CD14-positive monocyte (primary cell): Measurements from ENCODE around the gene CD2AP. TPM values are rescaled to one million over a fixed set of nuclear protein-coding genes. Genes with fewer than 3 reads are reported as not detected.

Experiments used
- DNase-seq, 3 donors: peaks; one replicate each; pipeline ENCODE4 v3.0.0-alpha.2; 2011 to 2022
- H2AFZ ChIP-seq: 2 replicates; pipeline ENCODE4 v1.6.0; 2012; ENCODE audit warnings: mild to moderate bottlenecking, low read depth, low read length, inconsistent platforms; ENCODE audit not compliant: insufficient read depth, poor library complexity, severe bottlenecking
- H3K27ac ChIP-seq, 2 donors: 1 replicate in 1 of 2; 2 replicates in 1 of 2; pipeline ENCODE4 v1.5.1; 2012 to 2013; ENCODE audit warnings: low read length in 2 of 2, control low read depth in 1 of 2, inconsistent platforms in 1 of 2, low read depth in 1 of 2, mild to moderate bottlenecking in 1 of 2
- H3K27me3 ChIP-seq, 2 donors: one replicate each; pipeline versions ENCODE4 v1.6.0 to v1.6.1; 2011 to 2013; ENCODE audit warnings: low read length in 2 of 2; ENCODE audit not compliant: control insufficient read depth in 2 of 2, insufficient read depth in 2 of 2
- H3K36me3 ChIP-seq, 2 donors: replicated peaks in 1 of 2; 1 replicate in 1 of 2; 2 replicates in 1 of 2; pipeline versions ENCODE4 v1.5.1 to v1.6.1; 2012 to 2013; ENCODE audit warnings: low read length in 2 of 2, control low read depth in 1 of 2, inconsistent platforms in 1 of 2, mild to moderate bottlenecking in 1 of 2; ENCODE audit not compliant: insufficient read depth in 2 of 2, control insufficient read depth in 1 of 2
- H3K4me1 ChIP-seq, 2 donors: 1 replicate in 1 of 2; 2 replicates in 1 of 2; pipeline versions ENCODE4 v1.5.1 to v1.6.1; 2012 to 2013; ENCODE audit warnings: low read length in 2 of 2, control low read depth in 1 of 2, inconsistent platforms in 1 of 2, mild to moderate bottlenecking in 1 of 2, moderate library complexity in 1 of 2; ENCODE audit not compliant: insufficient read depth in 2 of 2, control insufficient read depth in 1 of 2
- H3K4me2 ChIP-seq: replicated peaks from 2 replicates; pipeline ENCODE3; 2012; ENCODE audit warnings: low read length, moderate library complexity, mild to moderate bottlenecking; ENCODE audit not compliant: poor library complexity, severe bottlenecking; ENCODE audit errors: extremely low read depth
- H3K4me3 ChIP-seq, 3 experiments: fragments of 200-600 bp in 1 of 3; sonication (generic) in 1 of 3; replicated peaks in 1 of 3; 1 replicate in 2 of 3; 2 replicates in 1 of 3; pipeline ENCODE4 v1.5.1; 2011 to 2013; ENCODE audit warnings: low read length in 3 of 3, mild to moderate bottlenecking in 3 of 3, control low read depth in 2 of 3, low read depth in 2 of 3, inconsistent platforms in 1 of 3, moderate library complexity in 1 of 3
- H3K79me2 ChIP-seq: 2 replicates; pipeline ENCODE4 v1.6.0; 2012; ENCODE audit warnings: mild to moderate bottlenecking, control low read depth, inconsistent platforms, low read length, moderate library complexity; ENCODE audit not compliant: insufficient read depth
- H3K9ac ChIP-seq: 2 replicates; pipeline ENCODE4 v1.6.0; 2017; ENCODE audit warnings: low read length, mild to moderate bottlenecking; ENCODE audit not compliant: insufficient read depth, poor library complexity, severe bottlenecking
- H3K9me3 ChIP-seq, 2 donors: replicated peaks in 1 of 2; 1 replicate in 1 of 2; 2 replicates in 1 of 2; pipeline versions ENCODE4 v1.5.1 to v1.6.1; 2012 to 2013; ENCODE audit warnings: low read length in 2 of 2, control low read depth in 1 of 2; ENCODE audit not compliant: control insufficient read depth in 1 of 2, insufficient read depth in 1 of 2
- H4K20me1 ChIP-seq: 2 replicates; pipeline ENCODE4 v1.6.0; 2012; ENCODE audit warnings: mild to moderate bottlenecking, low read length, control low read depth, moderate library complexity; ENCODE audit not compliant: insufficient read depth
- H3K27ac Mint-ChIP-seq, 7 donors: one replicate each; pipeline ENCODE4 v1.8.0; 2020; ENCODE audit warnings: mild to moderate bottlenecking in 7 of 7, mixed read lengths in 7 of 7, moderate library complexity in 6 of 7, inconsistent platforms in 2 of 7
- H3K27me3 Mint-ChIP-seq, 3 donors: one replicate each; pipeline ENCODE4 v1.8.0; 2021 to 2022; ENCODE audit warnings: low read depth in 3 of 3, mild to moderate bottlenecking in 3 of 3, mixed read lengths in 3 of 3, moderate library complexity in 3 of 3, inconsistent platforms in 1 of 3
- H3K36me3 Mint-ChIP-seq, 2 donors: one replicate each; pipeline ENCODE4 v1.8.0; 2020; ENCODE audit warnings: mixed read lengths in 2 of 2, inconsistent platforms in 1 of 2, mild to moderate bottlenecking in 1 of 2
- H3K4me1 Mint-ChIP-seq: one replicate; pipeline ENCODE4 v1.8.0; 2020; ENCODE audit warnings: mild to moderate bottlenecking, mixed read lengths
- H3K4me3 Mint-ChIP-seq, 2 donors: one replicate each; pipeline ENCODE4 v1.8.0; 2020; ENCODE audit warnings: mild to moderate bottlenecking in 2 of 2, mixed read lengths in 2 of 2, moderate library complexity in 1 of 2
- H3K9me3 Mint-ChIP-seq, 7 donors: one replicate each; pipeline ENCODE4 v1.8.0; 2020 to 2022; ENCODE audit warnings: mixed read lengths in 7 of 7, mild to moderate bottlenecking in 6 of 7, moderate library complexity in 6 of 7, inconsistent platforms in 2 of 7
- CTCF ChIP-seq: fragments of 200-600 bp; IDR thresholded peaks from one replicate; pipeline ENCODE4 v1.8.0; 2022; ENCODE audit warnings: antibody characterized with exemption, mild to moderate bottlenecking
- WGBS: methylation state at CpG from one replicate; pipeline ENCODE4 v1.1.5; 2013; ENCODE audit warnings: missing lambda C conversion rate; ENCODE audit not compliant: insufficient coverage; 5-methylcytosine and 5-hydroxymethylcytosine counted together
- intact Hi-C, 2 donors: fragments of 100-400 bp; cut with micrococcal nuclease; formaldehyde crosslinking; loops; one replicate each; pipeline versions ENCODE4 v1.15.0 to v1.15.1; 2023
- polyA plus RNA-seq, 3 donors: library from polyadenylated mRNA; depleted of rRNA in 1 of 3; unstranded in 2 of 3; stranded (reverse) in 1 of 3; fragments of 300-500 nt in 2 of 3; fragments of >200 nt in 1 of 3; fragmentation: Illumina TruSeq in 2 of 3; gene quantifications; 1 replicate in 2 of 3; 2 replicates in 1 of 3; pipeline ENCODE4 v1.2.3, GENCODE V29; 2012 to 2021

The CD2AP gene
- polyA plus RNA-seq, 3 donors = 1.5 to 2.4 (median 2.0) TPM

DNA sequence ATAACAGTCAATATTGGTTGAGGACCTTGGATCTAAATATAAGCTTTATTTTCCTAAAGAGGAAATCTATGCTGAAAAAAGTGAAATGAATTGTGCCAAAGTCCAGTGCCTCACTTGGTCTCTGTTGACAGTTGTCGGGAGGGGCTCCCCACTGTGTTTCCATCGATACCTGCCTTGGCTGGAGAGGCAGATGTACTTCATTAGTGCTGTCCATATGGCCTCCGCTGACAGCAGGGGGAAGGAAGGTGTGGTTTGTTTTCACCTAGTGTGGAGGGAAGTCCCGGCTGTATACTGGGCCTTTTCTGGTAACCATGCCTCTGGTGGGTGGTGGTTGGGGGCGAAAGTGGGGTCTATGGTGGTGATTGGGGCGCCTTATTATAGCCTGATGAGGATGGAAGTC, 42.7 kb downstream of the CD2AP start:
- peaks cover 7% of the 10 kb centered on the region for H3K4me1 Mint-ChIP-seq

DNA sequence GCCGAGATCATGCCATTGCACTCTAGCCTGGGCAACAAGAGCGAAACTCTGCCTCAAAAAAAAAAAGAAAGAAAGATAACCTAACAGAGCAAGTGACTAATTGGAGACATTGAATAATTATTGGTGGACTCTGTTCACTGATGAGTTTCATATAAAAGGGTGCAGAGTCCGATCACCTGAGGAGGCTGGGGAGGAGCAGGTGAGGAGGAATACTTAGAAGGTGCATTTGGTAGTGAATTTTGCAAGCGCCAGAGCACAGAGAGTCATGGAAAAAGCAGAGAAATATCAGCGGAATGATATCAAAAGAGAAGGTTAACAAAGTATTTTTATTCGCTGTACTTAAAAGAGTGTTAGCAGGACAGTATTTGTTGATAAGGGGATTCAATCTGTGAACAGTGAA, 44.4 kb downstream of the CD2AP start:
- Mint-ChIP-seq H3K36me3 (peaks cover under 1 to 1% of the 10 kb centered on the region in 2 donors), H3K9me3 (peaks cover 0 to 2% (median 0%) of the 10 kb centered on the region in 7 donors), H3K4me1 (peaks cover 7% of the 10 kb centered on the region), H3K27ac (no peak overlapping the region), H3K4me3 (no peak overlapping the region), H3K27me3 (peaks cover 0 to 2% (median 2%) of the 10 kb centered on the region in 3 donors)
- no peak for DNase-seq
- Histone ChIP-seq H3K4me2 (no peak overlapping the region), H3K9ac (no peak overlapping the region), H3K27me3 (no peaks in the 10 kb centered on the region), H3K9me3 (no peaks in the 10 kb centered on the region), H2AFZ (no peak overlapping the region), H4K20me1 (no peaks in the 10 kb centered on the region), H3K4me1 (no peaks in the 10 kb centered on the region), H3K4me3 (no peak overlapping the region), H3K27ac (no peak overlapping the region), H3K79me2 (peaks cover 5% of the 10 kb centered on the region), H3K36me3 (peaks cover 0 to under 1% of the 10 kb centered on the region in 2 donors)
- intact Hi-C loops = no loop called here
- no peak for TF ChIP-seq CTCF
- WGBS = 94% methylated on average over 3 of the region's 6 CpGs

More for the DNA sequence above, 42.7 kb downstream of the CD2AP start:
- Histone ChIP-seq H3K79me2 (peaks cover 5% of the 10 kb centered on the region), H3K4me2 (no peak overlapping the region), H3K4me3 (no peak overlapping the region), H3K36me3 (no peaks in the 10 kb centered on the region), H3K4me1 (no peaks in the 10 kb centered on the region), H4K20me1 (no peaks in the 10 kb centered on the region), H3K9me3 (no peaks in the 10 kb centered on the region), H3K27ac (no peak overlapping the region), H2AFZ (no peak overlapping the region), H3K27me3 (no peaks in the 10 kb centered on the region), H3K9ac (no peak overlapping the region)
- intact Hi-C loops = no loop called here
- no peak for DNase-seq
- WGBS = 78% methylated on average over 6 of the region's 6 CpGs
- H3K27me3 Mint-ChIP-seq = peaks cover 0 to 2% (median 2%) of the 10 kb centered on the region in 3 donors
- no peak overlapping the region for H3K27ac Mint-ChIP-seq
- H3K9me3 Mint-ChIP-seq = peaks cover 0 to 2% (median 0%) of the 10 kb centered on the region in 7 donors
- H3K4me3 Mint-ChIP-seq = no peak overlapping the region
- TF ChIP-seq CTCF = no peak
- peaks cover 0 to 2% of the 10 kb centered on the region in 2 donors for H3K36me3 Mint-ChIP-seq
